OCI-LY7 (cell line): ENCODE measurements around the gene STAT5B. TPM values are rescaled to one million over a fixed set of nuclear protein-coding genes. Genes with fewer than 3 reads are reported as not detected.

Experiments
- BruUV-seq: library from RNA; stranded (reverse); fragments of 400-500 nt; replicated peaks from 2 replicates; lab custom pipeline; 2021; lab: Mats Ljungman, UMichigan
- CTCF ChIA-PET: fragments of 300-600 bp; sonication (Branson Sonifier 250); formaldehyde crosslinking; loops from one replicate; lab custom pipeline; 2022; ENCODE audit warnings: antibody characterized with exemption; ENCODE audit not compliant: unreplicated experiment; lab: Charles Lee
- POLR2A ChIA-PET: fragments of 300-600 bp; sonication (Branson Sonifier 250); formaldehyde crosslinking; loops from one replicate; lab custom pipeline; 2022; ENCODE audit warnings: antibody characterized with exemption; lab: Charles Lee
- DNase-seq: peaks from one replicate; pipeline ENCODE4 v3.0.0-alpha.2; 2015; ENCODE audit warnings: low spot score
- H2AFZ ChIP-seq: fragments of 200-600 bp; sonication (generic), shearing (Covaris generic); 2 replicates; pipeline ENCODE4 v1.6.1; 2014; ENCODE audit warnings: mild to moderate bottlenecking, antibody characterized with exemption, low read length, moderate library complexity
- H3K27ac ChIP-seq: fragments of 200-600 bp; sonication (generic); 2 replicates; pipeline ENCODE4 v1.5.1; 2014; ENCODE audit warnings: mixed run types, low read depth, mild to moderate bottlenecking, moderate library complexity, low read length, inconsistent platforms; ENCODE audit not compliant: poor library complexity, severe bottlenecking
- H3K36me3 ChIP-seq: fragments of 200-600 bp; sonication (generic); 2 replicates; pipeline ENCODE4 v1.6.1; 2014; ENCODE audit warnings: mild to moderate bottlenecking, antibody characterized with exemption, low read length, moderate library complexity, mixed read lengths; ENCODE audit not compliant: insufficient read depth
- H3K4me1 ChIP-seq: fragments of 200-600 bp; sonication (generic); 2 replicates; pipeline ENCODE4 v1.5.1; 2014; ENCODE audit warnings: mild to moderate bottlenecking, low read length; ENCODE audit not compliant: insufficient read depth, poor library complexity, severe bottlenecking
- H3K4me2 ChIP-seq: fragments of 200-600 bp; sonication (generic); 2 replicates; pipeline ENCODE4 v1.6.1; 2014; ENCODE audit warnings: mild to moderate bottlenecking, low read length
- H3K4me3 ChIP-seq: fragments of 200-600 bp; sonication (generic); 2 replicates; pipeline ENCODE4 v1.5.1; 2014; ENCODE audit warnings: mild to moderate bottlenecking, low read depth, low read length; ENCODE audit not compliant: poor library complexity, severe bottlenecking
- H3K79me2 ChIP-seq: fragments of 200-600 bp; sonication (generic); 2 replicates; pipeline ENCODE4 v1.6.1; 2016; ENCODE audit warnings: low read depth, mild to moderate bottlenecking, low read length, moderate library complexity, mixed read lengths; ENCODE audit not compliant: insufficient read depth
- H3K9me2 ChIP-seq: fragments of 200-600 bp; sonication (generic); 2 replicates; pipeline ENCODE4 v1.6.1; 2016; ENCODE audit warnings: mild to moderate bottlenecking, low read length, mixed read lengths; ENCODE audit not compliant: insufficient read depth
- H3K9me3 ChIP-seq: fragments of 200-600 bp; sonication (generic); 2 replicates; pipeline ENCODE4 v1.6.1; 2014; ENCODE audit warnings: mild to moderate bottlenecking, mixed run types, low read length, mixed read lengths
- H4K20me1 ChIP-seq: fragments of 200-600 bp; sonication (generic); 2 replicates; pipeline ENCODE4 v1.6.1; 2014; ENCODE audit warnings: mild to moderate bottlenecking, antibody characterized with exemption, low read length, moderate library complexity, mixed read lengths; ENCODE audit not compliant: insufficient read depth
- CTCF ChIP-seq: fragments of 200-600 bp; sonication (generic); conservative IDR thresholded peaks from 2 replicates; pipeline ENCODE4 v1.5.1; 2014; ENCODE audit warnings: mild to moderate bottlenecking, antibody characterized with exemption, low read length, moderate library complexity, mixed read lengths
- EZH2phosphoT487 ChIP-seq: fragments of 200-600 bp; sonication (generic); IDR thresholded peaks from 2 replicates; pipeline ENCODE4 v1.6.1; 2018; ENCODE audit warnings: low read depth, borderline replicate concordance, mild to moderate bottlenecking, mixed run types, antibody characterized with exemption, low read length, moderate library complexity, mixed read lengths
- intact Hi-C: fragments of 100-400 bp; cut with micrococcal nuclease; formaldehyde crosslinking; loops from one replicate; pipeline ENCODE4 v1.10.0; 2022; ENCODE audit not compliant: unreplicated experiment
- total RNA-seq, 2 experiments: library from RNA; depleted of rRNA in 1 of 2; stranded (reverse); fragments of >200 nt in 1 of 2; shearing (Covaris generic) in 1 of 2; gene quantifications; 2 replicates each; pipeline ENCODE4 v1.2.3, GENCODE V29; 2014 to 2022

Gene STAT5B
- total RNA-seq, 2 experiments from 2014 or later: 33.3 to 46.7 TPM

GRCh38 chr17:42227849-42228700 is 48.1 kb downstream of the STAT5B start:
- POLR2A ChIA-PET: no interaction called here
- no peaks in the 10 kb centered on the region for H4K20me1 ChIP-seq
- no peak overlapping the region for H3K4me3 ChIP-seq
- H3K36me3 ChIP-seq: peaks cover 2% of the 10 kb centered on the region
- H3K27ac ChIP-seq: no peak overlapping the region
- no peak for TF ChIP-seq EZH2phosphoT487
- TF ChIP-seq CTCF: no peak
- CTCF ChIA-PET: no interaction called here
- no peaks in the 10 kb centered on the region for H3K9me2 ChIP-seq
- H3K4me2 ChIP-seq: no peak overlapping the region
- H2AFZ ChIP-seq: no peak overlapping the region
- H3K79me2 ChIP-seq: no peaks in the 10 kb centered on the region
- no TSS peak for BruUV-seq
- no peaks in the 10 kb centered on the region for H3K9me3 ChIP-seq
- intact Hi-C loops: loop anchor here (10.0 kb wide), 2 partner anchors 47 to 177 kb away; partner anchors contain the start of gene STAT5B
- no peaks in the 10 kb centered on the region for H3K4me1 ChIP-seq
- DNase-seq: no peak

GRCh38 chr17:42225646-42226045 is 50.5 kb downstream of the STAT5B start:
- no peak overlapping the region for H2AFZ ChIP-seq
- no peaks in the 10 kb centered on the region for H4K20me1 ChIP-seq
- H3K9me3 ChIP-seq: no peaks in the 10 kb centered on the region
- no peaks in the 10 kb centered on the region for H3K4me1 ChIP-seq
- TF ChIP-seq EZH2phosphoT487: no peak
- TF ChIP-seq CTCF: no peak
- no peak for DNase-seq
- no peaks in the 10 kb centered on the region for H3K9me2 ChIP-seq
- intact Hi-C loops: loop anchor here (10.0 kb wide), 2 partner anchors 49 to 179 kb away; partner anchors contain the start of gene STAT5B
- ChIA-PET CTCF (no interaction called here), POLR2A (interaction anchor here (0.5 kb wide), 1 partner anchor 22 kb away, joined by 3 read pairs; no protein-coding TSS in a partner anchor)
- no peak overlapping the region for H3K4me3 ChIP-seq
- no peaks in the 10 kb centered on the region for H3K79me2 ChIP-seq
- H3K27ac ChIP-seq: no peak overlapping the region
- BruUV-seq: no TSS peak
- peaks cover 2% of the 10 kb centered on the region; the same call in 1 of the 2 replicates for H3K36me3 ChIP-seq
- no peak overlapping the region for H3K4me2 ChIP-seq
